Gastrocnemius medialis (tissue), 4 donors: Measurements from ENCODE around the gene TMEM235.
A peak's percentile ranks its signal among the peaks of the same experiment; 100 is the strongest.

Source experiments
- POLR2A ChIP-seq, 2 donors: fragments of 450-650 bp; IDR thresholded peaks; one replicate each; pipeline ENCODE4 v1.6.1; 2017; ENCODE audit warnings: antibody characterized with exemption in 2 of 2, mild to moderate bottlenecking in 2 of 2, moderate library complexity in 2 of 2
- TF ChIP-seq, protein P1 (sequence below), 5 experiments: fragments of 450-650 bp in 3 of 5; fragments of 200-600 bp in 2 of 5; sonication (generic) in 2 of 5; IDR thresholded peaks in 4 of 5; conservative IDR thresholded peaks in 1 of 5; 1 replicate in 4 of 5; 2 replicates in 1 of 5; pipeline ENCODE4 v1.5.1; 2016 to 2019; ENCODE audit warnings: antibody characterized with exemption in 5 of 5, mild to moderate bottlenecking in 3 of 5, moderate library complexity in 3 of 5

DNA sequence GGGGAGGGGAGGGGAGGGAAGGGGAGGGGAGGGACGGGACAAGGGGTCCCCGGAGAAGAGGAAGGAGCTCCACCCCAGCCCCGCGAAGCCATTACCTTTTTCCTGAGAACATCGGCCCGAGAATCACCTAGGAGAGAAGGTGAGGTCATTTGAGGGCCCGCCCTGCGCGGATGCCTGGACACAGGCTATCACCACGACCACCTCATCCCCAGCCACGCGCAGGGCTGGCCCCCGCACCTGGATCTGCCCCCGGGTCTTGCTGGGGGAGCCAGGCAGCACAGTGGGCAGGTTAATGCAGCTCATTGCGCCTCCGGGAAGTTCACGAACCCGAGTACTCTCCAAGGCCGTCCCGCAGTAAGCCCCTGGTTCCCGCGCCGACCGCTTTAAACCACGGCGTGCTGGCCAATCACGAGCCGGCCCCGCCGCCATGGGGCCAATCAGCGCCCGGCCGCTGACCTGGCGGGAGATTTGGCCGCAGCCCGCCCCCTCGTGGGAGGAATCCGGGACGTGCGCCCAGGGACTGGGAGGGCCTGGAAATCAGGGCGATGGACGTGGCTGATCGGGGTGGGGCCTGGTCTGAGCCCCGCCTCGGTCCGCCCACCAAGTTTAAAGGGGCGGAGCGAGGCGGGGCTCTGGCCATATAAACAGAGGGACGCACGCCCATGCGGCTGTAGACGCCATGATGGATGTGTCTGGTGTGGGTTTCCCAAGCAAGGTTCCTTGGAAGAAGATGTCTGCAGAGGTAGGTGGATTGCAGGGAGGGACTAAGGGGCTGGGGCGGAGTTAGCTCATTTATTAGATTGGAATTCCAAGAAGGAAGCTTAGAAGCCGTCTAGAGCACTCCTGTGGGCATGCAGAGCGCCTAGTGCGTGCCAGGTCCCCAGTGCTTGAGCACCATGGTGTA, 44.5 kb upstream of the TMEM235 start, which contains the start of the genes AFMID and TK1:
- TF ChIP-seq, protein P1, sequence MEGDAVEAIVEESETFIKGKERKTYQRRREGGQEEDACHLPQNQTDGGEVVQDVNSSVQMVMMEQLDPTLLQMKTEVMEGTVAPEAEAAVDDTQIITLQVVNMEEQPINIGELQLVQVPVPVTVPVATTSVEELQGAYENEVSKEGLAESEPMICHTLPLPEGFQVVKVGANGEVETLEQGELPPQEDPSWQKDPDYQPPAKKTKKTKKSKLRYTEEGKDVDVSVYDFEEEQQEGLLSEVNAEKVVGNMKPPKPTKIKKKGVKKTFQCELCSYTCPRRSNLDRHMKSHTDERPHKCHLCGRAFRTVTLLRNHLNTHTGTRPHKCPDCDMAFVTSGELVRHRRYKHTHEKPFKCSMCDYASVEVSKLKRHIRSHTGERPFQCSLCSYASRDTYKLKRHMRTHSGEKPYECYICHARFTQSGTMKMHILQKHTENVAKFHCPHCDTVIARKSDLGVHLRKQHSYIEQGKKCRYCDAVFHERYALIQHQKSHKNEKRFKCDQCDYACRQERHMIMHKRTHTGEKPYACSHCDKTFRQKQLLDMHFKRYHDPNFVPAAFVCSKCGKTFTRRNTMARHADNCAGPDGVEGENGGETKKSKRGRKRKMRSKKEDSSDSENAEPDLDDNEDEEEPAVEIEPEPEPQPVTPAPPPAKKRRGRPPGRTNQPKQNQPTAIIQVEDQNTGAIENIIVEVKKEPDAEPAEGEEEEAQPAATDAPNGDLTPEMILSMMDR (IDR thresholded peaks at IDR 0.05 in 4 of 5, conservative IDR thresholded peaks at IDR 0.05 in 1 of 5) = peak; percentile 85 to 94 (median 91)
- peak; percentile 33 to 81 for TF ChIP-seq POLR2A (IDR thresholded peaks at IDR 0.05)
